Measurements from ENCODE around the gene FGFR4.

FGFR4 gene

DNA sequence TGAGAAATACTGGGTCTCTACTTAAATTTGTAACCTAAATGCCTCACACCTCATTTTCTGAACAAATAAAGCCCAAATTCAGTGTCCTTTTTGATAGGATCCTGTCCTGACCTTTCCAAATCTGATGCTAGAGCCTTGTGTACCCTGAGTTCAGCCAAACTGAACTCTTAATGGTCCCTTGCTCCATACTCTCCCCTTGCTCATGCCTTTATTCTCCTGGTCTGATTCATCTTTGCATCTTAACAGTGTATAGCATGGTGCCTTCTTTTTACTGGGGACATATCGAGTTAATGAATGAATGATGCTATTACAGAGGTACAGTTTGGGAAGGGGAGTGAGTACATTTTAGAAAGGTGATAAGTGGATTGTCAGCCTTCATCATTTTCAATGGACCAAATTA, 56.1 kb downstream of the FGFR4 start:
- Histone ChIP-seq H3K9me3 (ENCODE audit: control insufficient read depth, insufficient read depth, low read length) (no peaks in the 10 kb centered on the region), H3K36me3 (ENCODE audit: insufficient read depth, low read length) (peaks cover 19% of the 10 kb centered on the region), H3K4me1 (ENCODE audit: insufficient read depth, low read length) (no peaks in the 10 kb centered on the region), H3K9ac (ENCODE audit: low read depth, low read length) (no peak overlapping the region)

DNA sequence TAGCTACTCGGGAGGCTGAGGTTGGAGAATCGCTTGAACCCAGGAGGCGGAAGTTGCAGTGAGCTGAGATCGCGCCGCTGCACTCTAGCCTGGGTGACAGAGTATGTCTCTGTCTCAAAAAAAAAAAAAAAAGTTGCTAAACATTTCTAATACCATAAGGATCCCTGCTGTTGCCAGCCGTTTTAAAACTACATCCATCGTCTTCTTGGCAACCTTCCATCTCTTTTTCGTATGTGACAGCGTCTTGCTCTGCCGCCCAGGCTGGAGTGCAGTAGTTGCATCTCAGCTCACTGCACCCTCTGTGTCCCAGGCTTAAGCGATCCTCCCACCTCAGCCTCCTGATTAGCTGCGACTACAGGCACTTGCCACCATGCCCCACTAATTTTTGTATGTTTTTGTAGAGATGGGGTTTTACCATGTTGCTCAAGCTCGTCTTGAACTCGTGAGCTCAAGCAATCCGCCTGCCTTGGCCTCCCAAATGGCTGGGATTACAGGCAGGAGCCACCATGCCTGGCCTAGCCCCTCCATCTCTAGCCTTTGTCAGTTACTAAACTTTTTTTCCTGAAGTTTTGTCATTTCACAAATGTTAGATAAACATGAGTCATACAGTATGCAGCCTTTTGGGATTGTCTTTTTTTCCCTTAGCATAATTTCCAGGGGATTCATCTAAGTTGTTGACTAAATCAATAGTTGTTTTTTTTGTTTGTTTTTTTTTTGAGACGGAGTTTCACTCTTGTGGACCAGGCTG, 60.4 kb downstream of the FGFR4 start:
- Histone ChIP-seq H3K9ac (ENCODE audit: low read depth, low read length) (no peak overlapping the region), H3K4me1 (ENCODE audit: insufficient read depth, low read length) (no peaks in the 10 kb centered on the region), H3K9me3 (ENCODE audit: control insufficient read depth, insufficient read depth, low read length) (no peaks in the 10 kb centered on the region), H3K36me3 (ENCODE audit: insufficient read depth, low read length) (peaks cover 18% of the 10 kb centered on the region)
